WTC11 (cell line): Measurements from ENCODE around the gene GMPR. TPM values are rescaled to one million over a fixed set of nuclear protein-coding genes. Genes with fewer than 3 reads are reported as not detected.

Source experiments
- ATAC-seq: fragments of 200-7000 bp; cut with Tn5 transposase; 2 replicates; pipeline ENCODE4 v1.10.0; 2021; ENCODE audit warnings: mild to moderate bottlenecking, moderate library complexity
- CTCF ChIA-PET: fragments of 300-600 bp; sonication (Branson Sonifier 250); formaldehyde crosslinking; loops from one replicate; lab custom pipeline; 2021; ENCODE audit warnings: antibody characterized with exemption; lab: Charles Lee
- POLR2A ChIA-PET: fragments of 350-600 bp; sonication (Branson Sonifier 250); formaldehyde crosslinking; loops from one replicate; lab custom pipeline; 2021; ENCODE audit warnings: antibody characterized with exemption; lab: Charles Lee
- DNase-seq: peaks from one replicate; pipeline ENCODE4 v3.0.0; 2021; ENCODE audit warnings: low spot score
- H3K27ac Mint-ChIP-seq: 2 replicates; pipeline ENCODE4 v1.8.0; 2021; ENCODE audit warnings: mixed read lengths
- H3K27me3 Mint-ChIP-seq: 2 replicates; pipeline ENCODE4 v1.8.0; 2021; ENCODE audit warnings: low read depth, mild to moderate bottlenecking, moderate library complexity, mixed read lengths
- H3K36me3 Mint-ChIP-seq: 2 replicates; pipeline ENCODE4 v1.8.0; 2021; ENCODE audit warnings: mixed read lengths
- H3K4me1 Mint-ChIP-seq: 2 replicates; pipeline ENCODE4 v1.8.0; 2022; ENCODE audit warnings: mixed read lengths
- H3K4me3 Mint-ChIP-seq: 2 replicates; pipeline ENCODE4 v1.8.0; 2021; ENCODE audit warnings: mild to moderate bottlenecking, moderate library complexity, mixed read lengths
- H3K9me3 Mint-ChIP-seq: 2 replicates; pipeline ENCODE4 v1.8.0; 2021; ENCODE audit warnings: mixed read lengths
- AR ChIP-seq: fragments of 250-450 bp; sonication (Bioruptor Pico); IDR thresholded peaks from 2 replicates; pipeline ENCODE4 v1.9.0; 2021; ENCODE audit warnings: mild to moderate bottlenecking
- CREB1 ChIP-seq: sonication (generic); formaldehyde crosslinking; IDR thresholded peaks from 2 replicates; pipeline ENCODE4 v1.8.0; 2023; ENCODE audit warnings: mild to moderate bottlenecking, missing genetic modification reagents
- E2F1 ChIP-seq: sonication (generic); formaldehyde crosslinking; IDR thresholded peaks from 2 replicates; pipeline ENCODE4 v1.8.0; 2022; ENCODE audit warnings: mild to moderate bottlenecking, missing genetic modification reagents
- FOXJ3 ChIP-seq: sonication (generic); formaldehyde crosslinking; IDR thresholded peaks from 2 replicates; pipeline ENCODE4 v1.9.0; 2021; ENCODE audit warnings: missing genetic modification reagents, mild to moderate bottlenecking, borderline replicate concordance
- GTF2I ChIP-seq: fragments of 250-450 bp; sonication (Bioruptor Pico); conservative IDR thresholded peaks from 2 replicates; pipeline ENCODE4 v1.4.0; 2021; ENCODE audit warnings: mild to moderate bottlenecking
- IRF2 ChIP-seq: sonication (generic); formaldehyde crosslinking; IDR thresholded peaks from 2 replicates; pipeline ENCODE4 v1.8.0; 2022; ENCODE audit warnings: low read depth, missing genetic modification reagents, borderline replicate concordance
- JUN ChIP-seq: sonication (generic); formaldehyde crosslinking; IDR thresholded peaks from 2 replicates; pipeline ENCODE4 v1.8.0; 2023; ENCODE audit warnings: mild to moderate bottlenecking, missing genetic modification reagents
- MAX ChIP-seq: sonication (generic); formaldehyde crosslinking; IDR thresholded peaks from 2 replicates; pipeline ENCODE4 v1.8.0; 2022; ENCODE audit warnings: mild to moderate bottlenecking, missing genetic modification reagents
- NFE2L1 ChIP-seq: sonication (generic); formaldehyde crosslinking; IDR thresholded peaks from 2 replicates; pipeline ENCODE4 v1.8.1; 2023; ENCODE audit warnings: missing genetic modification reagents
- NR3C1 ChIP-seq: sonication (generic); formaldehyde crosslinking; conservative IDR thresholded peaks from 2 replicates; pipeline ENCODE4 v1.8.1; 2023; ENCODE audit warnings: low read depth, mild to moderate bottlenecking, missing genetic modification reagents
- OVOL2 ChIP-seq: fragments of 250-450 bp; sonication (Bioruptor Pico); IDR thresholded peaks from 2 replicates; pipeline ENCODE4 v1.9.0; 2021; ENCODE audit warnings: mild to moderate bottlenecking, borderline replicate concordance
- STAT6 ChIP-seq: sonication (generic); formaldehyde crosslinking; conservative IDR thresholded peaks from 2 replicates; pipeline ENCODE4 v1.8.1; 2023; ENCODE audit warnings: mild to moderate bottlenecking, low read depth, missing genetic modification reagents, moderate library complexity
- USF1 ChIP-seq: sonication (generic); formaldehyde crosslinking; IDR thresholded peaks from 2 replicates; pipeline ENCODE4 v1.8.0; 2022; ENCODE audit warnings: mild to moderate bottlenecking, missing genetic modification reagents
- ZBTB21 ChIP-seq: sonication (generic); formaldehyde crosslinking; IDR thresholded peaks from 2 replicates; pipeline ENCODE4 v1.8.1; 2023; ENCODE audit warnings: mild to moderate bottlenecking, missing genetic modification reagents, borderline replicate concordance
- ZMAT4 ChIP-seq: fragments of 250-450 bp; sonication (Bioruptor Pico); IDR thresholded peaks from 2 replicates; pipeline ENCODE4 v1.9.0; 2021; ENCODE audit warnings: mild to moderate bottlenecking
- ZNF232 ChIP-seq: sonication (generic); formaldehyde crosslinking; IDR thresholded peaks from 2 replicates; pipeline ENCODE4 v1.8.0; 2022; ENCODE audit warnings: mild to moderate bottlenecking, missing genetic modification reagents
- ZNF281 ChIP-seq: sonication (generic); formaldehyde crosslinking; IDR thresholded peaks from 2 replicates; pipeline ENCODE4 v1.8.0; 2023; ENCODE audit warnings: mild to moderate bottlenecking, missing genetic modification reagents
- ZNF317 ChIP-seq: sonication (generic); formaldehyde crosslinking; IDR thresholded peaks from 2 replicates; pipeline ENCODE4 v1.8.1; 2023; ENCODE audit warnings: low read depth, mild to moderate bottlenecking, moderate library complexity, missing genetic modification reagents, borderline replicate concordance
- ZNF532 ChIP-seq: fragments of 250-450 bp; sonication (Bioruptor Pico); IDR thresholded peaks from 2 replicates; pipeline ENCODE4 v1.9.0; 2021; ENCODE audit warnings: mild to moderate bottlenecking, borderline replicate concordance
- total RNA-seq: library from RNA; stranded (reverse); gene quantifications from 3 replicates; pipeline ENCODE4 v1.2.3, GENCODE V29; 2021

The GMPR gene
- total RNA-seq, 1 experiment from 2014 or later = 2.4 TPM

- CTCF ChIA-PET = no interaction called here
- TF ChIP-seq MAX (CRISPR knock-in tag) = no peak
- no peak for TF ChIP-seq ZNF532 (CRISPR knock-in tag)
- no peak for TF ChIP-seq ZNF317 (CRISPR knock-in tag)
- no peak for TF ChIP-seq OVOL2 (CRISPR knock-in tag)
- TF ChIP-seq JUN (CRISPR knock-in tag) = no peak
- no peak for TF ChIP-seq E2F1
- no peak for TF ChIP-seq ZBTB21 (CRISPR knock-in tag)
- TF ChIP-seq ZMAT4 = no peak
- TF ChIP-seq FOXJ3 (CRISPR knock-in tag) = no peak
- TF ChIP-seq NR3C1 (CRISPR knock-in tag) = no peak
- no peak for TF ChIP-seq IRF2 (CRISPR knock-in tag)
- no peak for TF ChIP-seq CREB1 (CRISPR knock-in tag)
- no peak for TF ChIP-seq ZNF232
- TF ChIP-seq GTF2I (CRISPR knock-in tag) = no peak
- no peak for TF ChIP-seq NFE2L1 (CRISPR knock-in tag)
- TF ChIP-seq STAT6 = no peak
- TF ChIP-seq, all 79 proteins: peak for 0
- Mint-ChIP-seq H3K27ac (no peak overlapping the region), H3K4me3 (no peak overlapping the region), H3K4me1 (peaks cover 4% of the 10 kb centered on the region; the same call in 1 of the 2 replicates), H3K36me3 (no peaks in the 10 kb centered on the region), H3K27me3 (peaks cover 13% of the 10 kb centered on the region), H3K9me3 (no peaks in the 10 kb centered on the region)
- POLR2A ChIA-PET = interaction anchor here (0.5 kb wide), 1 partner anchor 117 kb away, joined by 4 read pairs; no protein-coding TSS in a partner anchor
- DNase-seq = no peak
- ATAC-seq = no peak
Observed at GRCh38 chr6:16232086-16232485, 6.3 kb upstream of the GMPR start.

GRCh38 chr6:16236009-16236501, 2.3 kb upstream of the GMPR start:
- H3K27me3 Mint-ChIP-seq = peaks cover 50% of the 10 kb centered on the region
- no peaks in the 10 kb centered on the region for H3K9me3 Mint-ChIP-seq
- no peak overlapping the region for H3K4me3 Mint-ChIP-seq
- no peak overlapping the region for H3K27ac Mint-ChIP-seq
- no peaks in the 10 kb centered on the region for H3K36me3 Mint-ChIP-seq
- DNase-seq (no peak), ATAC-seq (no peak)
- peaks cover 9% of the 10 kb centered on the region; the same call in 1 of the 2 replicates for H3K4me1 Mint-ChIP-seq
- POLR2A ChIA-PET = no interaction called here
- CTCF ChIA-PET = interaction anchor here (0.9 to 6.1 kb wide), 4 partner anchors 41 to 96 kb away, joined by 3 to 27 read pairs (median 4); no protein-coding TSS in a partner anchor
- TF ChIP-seq JUN (CRISPR knock-in tag) (no peak), USF1 (CRISPR knock-in tag) (no peak), AR (no peak), ZNF281 (no peak)
